Erythroblast (primary cell): ENCODE data around the gene TMEM151A.

Source experiments
- GATA1 ChIP-seq: IDR thresholded peaks from 2 replicates; pipeline ENCODE4 v1.6.1; 2011; ENCODE audit warnings: low read depth, mild to moderate bottlenecking, control low read depth, low read length, moderate library complexity
- POLR2A ChIP-seq: IDR thresholded peaks from 2 replicates; pipeline ENCODE4 v1.6.1; 2011; ENCODE audit warnings: mild to moderate bottlenecking, low read length

GRCh38 chr11:66271816-66272215 is 19.9 kb upstream of the TMEM151A start:
- TF ChIP-seq POLR2A (no peak), GATA1 (no peak)
